ENCODE measurements around the gene OTOA.
"Not testable (repeated sequence)": the region's sequence is repeated elsewhere in the genome, so short reads cannot be mapped to it uniquely, and the experiment has no call there.

The OTOA gene

GRCh38 chr16:21720533-21720932 is 56.8 kb downstream of the OTOA start:
- no peak for DNase-seq (ENCODE audit: low read depth)
- TF ChIP-seq CTCF (IDR thresholded peaks at IDR 0.05; ENCODE audit: control insufficient read depth, insufficient read depth, low read depth, low read length, missing control alignments): no peak
- no peak overlapping the region for H3K4me3 ChIP-seq (ENCODE audit: control insufficient read depth, low read depth, low read length)

GRCh38 chr16:21722771-21723455 is 59.1 kb downstream of the OTOA start:
- no peak for TF ChIP-seq CTCF (IDR thresholded peaks at IDR 0.05; ENCODE audit: control insufficient read depth, insufficient read depth, low read depth, low read length, missing control alignments)
- no peak for DNase-seq (ENCODE audit: low read depth)
- H3K4me3 ChIP-seq (ENCODE audit: control insufficient read depth, low read depth, low read length): no peak overlapping the region

GRCh38 chr16:21723532-21723931 is 59.8 kb downstream of the OTOA start:
- TF ChIP-seq CTCF (IDR thresholded peaks at IDR 0.05; ENCODE audit: control insufficient read depth, insufficient read depth, low read depth, low read length, missing control alignments): no peak
- no peak for DNase-seq (ENCODE audit: low read depth)
- no peak overlapping the region for H3K4me3 ChIP-seq (ENCODE audit: control insufficient read depth, low read depth, low read length)

GRCh38 chr16:21727344-21727743 is 63.6 kb downstream of the OTOA start:
- H3K4me3 ChIP-seq (ENCODE audit: control insufficient read depth, low read depth, low read length): no peak overlapping the region
- no peak for DNase-seq (ENCODE audit: low read depth)
- TF ChIP-seq CTCF (IDR thresholded peaks at IDR 0.05; ENCODE audit: control insufficient read depth, insufficient read depth, low read depth, low read length, missing control alignments): no peak

GRCh38 chr16:21731233-21731632 is 67.5 kb downstream of the OTOA start:
- DNase-seq (ENCODE audit: low read depth); H3K4me3 ChIP-seq (ENCODE audit: control insufficient read depth, low read depth, low read length): not testable (repeated sequence)

GRCh38 chr16:21740637-21741036 is 76.9 kb downstream of the OTOA start:
- not testable (repeated sequence) for H3K4me3 ChIP-seq (ENCODE audit: control insufficient read depth, low read depth, low read length); DNase-seq (ENCODE audit: low read depth)

- not testable (repeated sequence) for DNase-seq (ENCODE audit: low read depth)
These were observed 92.7 kb downstream of the OTOA start for GRCh38 chr16:21756192-21757079.

GRCh38 chr16:21757080-21757671 is 93.4 kb downstream of the OTOA start:
- not testable (repeated sequence) for DNase-seq (ENCODE audit: low read depth); H3K4me3 ChIP-seq (ENCODE audit: control insufficient read depth, low read depth, low read length)

More at GRCh38 chr16:21756192-21757079, 92.7 kb downstream of the OTOA start:
- H3K4me3 ChIP-seq (ENCODE audit: control insufficient read depth, low read depth, low read length): not testable (repeated sequence)

GRCh38 chr16:21768280-21768679 is 104.5 kb downstream of the OTOA start:
- not testable (repeated sequence) for DNase-seq (ENCODE audit: low read depth); H3K4me3 ChIP-seq (ENCODE audit: control insufficient read depth, low read depth, low read length)

GRCh38 chr16:21768810-21769209 is 105.0 kb downstream of the OTOA start:
- DNase-seq (ENCODE audit: low read depth); H3K4me3 ChIP-seq (ENCODE audit: control insufficient read depth, low read depth, low read length): not testable (repeated sequence)

GRCh38 chr16:21769284-21769683 is 105.5 kb downstream of the OTOA start:
- not testable (repeated sequence) for H3K4me3 ChIP-seq (ENCODE audit: control insufficient read depth, low read depth, low read length)
- peak; percentile 14 for DNase-seq (ENCODE audit: low read depth)

GRCh38 chr16:21770584-21770983 is 106.8 kb downstream of the OTOA start:
- not testable (repeated sequence) for DNase-seq (ENCODE audit: low read depth); H3K4me3 ChIP-seq (ENCODE audit: control insufficient read depth, low read depth, low read length)
